Measurements from ENCODE around the gene VPS51. TPM values are rescaled to one million over a fixed set of nuclear protein-coding genes. Genes with fewer than 3 reads are reported as not detected.
A peak's percentile ranks its signal among the peaks of the same experiment; 100 is the strongest.

VPS51 gene
- total and polyA plus RNA-seq, 2 experiments from 2014 or later: 45.3 to 450 TPM

GRCh38 chr11:65095427-65095826 is 587 bp upstream of the VPS51 start (continued):
- no peak for TF ChIP-seq ZNF462 (CRISPR knock-in tag; IDR thresholded peaks at IDR 0.05)
- TF ChIP-seq CREB1 (CRISPR knock-in tag; IDR thresholded peaks at IDR 0.05; ENCODE audit: low read depth): no peak
- no peak for TF ChIP-seq ETS1 (IDR thresholded peaks at IDR 0.05)
- TF ChIP-seq EZH2 (IDR thresholded peaks at IDR 0.05; ENCODE audit: low read depth, unreplicated experiment): no peak
- TF ChIP-seq POLR2AphosphoS5 (IDR thresholded peaks at IDR 0.05; ENCODE audit: low read depth): no peak
- TF ChIP-seq ZNF114 (CRISPR knock-in tag; IDR thresholded peaks at IDR 0.05): no peak

GRCh38 chr11:65096926-65097325 is 912 bp downstream of the VPS51 start:
- Histone ChIP-seq H3K27me3 (ENCODE audit: insufficient read depth) (no peaks in the 10 kb centered on the region), H4K20me1 (replicated peaks; ENCODE audit: insufficient read depth) (no peaks in the 10 kb centered on the region; the same call in 1 of the 2 replicates), H3K9me2 (ENCODE audit: insufficient read depth) (no peaks in the 10 kb centered on the region), H3K27ac (ENCODE audit: low read depth) (no peak overlapping the region), H2AFZ (no peak overlapping the region), H3K79me2 (replicated peaks; ENCODE audit: insufficient read depth) (peaks cover 27% of the 10 kb centered on the region), H3F3A (replicated peaks; ENCODE audit: low read depth) (0 out of 2 replicates have a peak, but pooled peaks cover 5% of the 10 kb centered on the region), H3K4me1 (ENCODE audit: insufficient read depth) (peaks cover 6% of the 10 kb centered on the region), H3K4me3 (peak overlapping the region; percentile 96), H3K36me3 (ENCODE audit: insufficient read depth) (peaks cover 4% of the 10 kb centered on the region; the same call in 1 of the 2 replicates), H3K4me2 (peak overlapping the region; percentile 70)
- ATAC-seq (no peak), DNase-seq (ENCODE audit: low spot score) (no peak)
- Mint-ChIP-seq H3K27me3 (ENCODE audit: insufficient read depth, low read depth, poor library complexity) (peaks cover 6% of the 10 kb centered on the region), H3K9me3 (no peaks in the 10 kb centered on the region), H3K4me3 (peak overlapping the region; percentile 97), H3K36me3 (ENCODE audit: low read depth) (peaks cover 4% of the 10 kb centered on the region; the same call in 2 of the 3 replicates), H3K27ac (no peak overlapping the region), H3K4me1 (peaks cover 2% of the 10 kb centered on the region; the same call in 2 of the 3 replicates)
- no peak for TF ChIP-seq ZNF114 (CRISPR knock-in tag; IDR thresholded peaks at IDR 0.05)
- TF ChIP-seq CREB1 (CRISPR knock-in tag; IDR thresholded peaks at IDR 0.05; ENCODE audit: low read depth): no peak
- no peak for TF ChIP-seq POLR2AphosphoS5 (IDR thresholded peaks at IDR 0.05; ENCODE audit: low read depth)
- no peak for TF ChIP-seq NANOG (IDR thresholded peaks at IDR 0.05; ENCODE audit: borderline replicate concordance)
- TF ChIP-seq ZNF331 (CRISPR knock-in tag; IDR thresholded peaks at IDR 0.05; ENCODE audit: low read depth): no peak
- no peak for TF ChIP-seq EZH2phosphoT487 (IDR thresholded peaks at IDR 0.05; ENCODE audit: unreplicated experiment)
- no peak for TF ChIP-seq ETS1 (IDR thresholded peaks at IDR 0.05)
- no peak for TF ChIP-seq STAT1 (IDR thresholded peaks at IDR 0.05; ENCODE audit: unreplicated experiment)
- no peak for TF ChIP-seq CTCF (conservative IDR thresholded peaks at IDR 0.05; ENCODE audit: low read depth in 2 of 2)
- TF ChIP-seq EZH2 (IDR thresholded peaks at IDR 0.05; ENCODE audit: low read depth, unreplicated experiment): no peak
